Measurements from ENCODE around the gene PCDH12. TPM values are rescaled to one million over a fixed set of nuclear protein-coding genes. Genes with fewer than 3 reads are reported as not detected.

PCDH12 gene
- total RNA-seq, 1 experiment from 2014 or later, result not detected

GRCh38 chr5:141960449-141961323 lies 2.7 kb upstream of the PCDH12 start:
- H2AFZ ChIP-seq (ENCODE audit: low read length), result no peak overlapping the region
- no peak overlapping the region for H2BK15ac ChIP-seq (ENCODE audit: low read depth, low read length)
- H3K9me3 ChIP-seq (ENCODE audit: control insufficient read depth, low read depth, low read length), result no peaks in the 10 kb centered on the region
- H3K4me1 Mint-ChIP-seq, result peaks cover 16 to 25% of the 10 kb centered on the region in 2 experiments
- no peak overlapping the region for H4K8ac ChIP-seq (replicated peaks; ENCODE audit: insufficient read length, low read depth, low read length)
- no peak overlapping the region for H2BK5ac ChIP-seq (ENCODE audit: insufficient read length, low read length)
- no peak overlapping the region for H3K9ac ChIP-seq (ENCODE audit: extremely low read depth, insufficient read length, low read length)
- no peak overlapping the region for H3T11ph ChIP-seq (ENCODE audit: low read length)
- H4K5ac ChIP-seq (ENCODE audit: insufficient read length, low read depth, low read length), result no peak overlapping the region
- H3K36me3 Mint-ChIP-seq (ENCODE audit: insufficient read depth in 1 of 3, low read depth in 3 of 3), result no peaks in the 10 kb centered on the region
- no peaks in the 10 kb centered on the region for H3K9me3 Mint-ChIP-seq
- peak; percentile 93 for TF ChIP-seq CTCF (conservative IDR thresholded peaks at IDR 0.05)
- no peak overlapping the region; a peak in 1 of 7 replicates for H3K27ac Mint-ChIP-seq
- H3K56ac ChIP-seq (ENCODE audit: insufficient read length, low read depth, low read length), result no peak overlapping the region
- no peak overlapping the region for H2BK120ac ChIP-seq (ENCODE audit: low read depth, low read length, poor library complexity, severe bottlenecking)
- no CpG with 5 or more reads among the region's 14 CpGs for WGBS (ENCODE audit: extremely low coverage, insufficient read length, low lambda C conversion rate)
- no peak overlapping the region for H3K18ac ChIP-seq (ENCODE audit: insufficient read length, low read depth, low read length)
- H3K4me2 ChIP-seq (ENCODE audit: insufficient read depth, insufficient read length, low read length), result no peak overlapping the region
- H4K20me1 ChIP-seq (ENCODE audit: control insufficient read depth, insufficient read depth, insufficient read length), result no peaks in the 10 kb centered on the region
- no peaks in the 10 kb centered on the region for H3K79me2 ChIP-seq (ENCODE audit: insufficient read depth, low read length)
- H3K23me2 ChIP-seq (ENCODE audit: insufficient read length, low read depth, low read length, poor library complexity, severe bottlenecking), result no peaks in the 10 kb centered on the region
- H3K23ac ChIP-seq (ENCODE audit: insufficient read length, low read depth, low read length), result no peak overlapping the region
- H3K27me3 ChIP-seq (ENCODE audit: insufficient read depth, low read length), result no peaks in the 10 kb centered on the region
- no peaks in the 10 kb centered on the region for H3K27me3 Mint-ChIP-seq (ENCODE audit: low read depth)
- no peaks in the 10 kb centered on the region; the same call in 1 of the 2 replicates for H3K4me1 ChIP-seq (ENCODE audit: insufficient read depth, low read length)
- no peak overlapping the region for H3K27ac ChIP-seq (ENCODE audit: insufficient read length, low read depth, low read length)
- peak; percentile 85 for DNase-seq
- no peak overlapping the region for H2BK20ac ChIP-seq (ENCODE audit: low read depth, low read length, poor library complexity, severe bottlenecking)
- no peaks in the 10 kb centered on the region for H3K79me1 ChIP-seq (ENCODE audit: insufficient read depth, low read depth, low read length, poor library complexity, severe bottlenecking)
- no peak overlapping the region for H2AK5ac ChIP-seq (ENCODE audit: insufficient read length, low read length)
- H3K14ac ChIP-seq (ENCODE audit: insufficient read depth, low read length), result no peak overlapping the region
- H4K91ac ChIP-seq (ENCODE audit: insufficient read length, low read depth, low read length), result no peak overlapping the region
- H2BK12ac ChIP-seq (ENCODE audit: insufficient read length, low read depth, low read length), result no peak overlapping the region
- peak overlapping the region in 1 of 2 experiments; percentile 41; a peak in 2 of 5 replicates for H3K4me3 Mint-ChIP-seq
- no peak overlapping the region for H3K4ac ChIP-seq (ENCODE audit: low read depth, low read length)
